Measurements from ENCODE around the gene NAV2. TPM values are rescaled to one million over a fixed set of nuclear protein-coding genes. Genes with fewer than 3 reads are reported as not detected.

Gene NAV2
- total and polyA plus RNA-seq, 2 experiments from 2014 or later: 26.0 to 45.0 TPM

GRCh38 chr11:19961225-19961624, 248.6 kb downstream of the NAV2 start (continued):
- no peak for TF ChIP-seq ZNF462 (CRISPR knock-in tag; IDR thresholded peaks at IDR 0.05)
- no peak for TF ChIP-seq EZH2 (IDR thresholded peaks at IDR 0.05; ENCODE audit: low read depth, unreplicated experiment)
- no peak for TF ChIP-seq STAT1 (IDR thresholded peaks at IDR 0.05; ENCODE audit: unreplicated experiment)

GRCh38 chr11:19962053-19962800, 249.6 kb downstream of the NAV2 start:
- no peaks in the 10 kb centered on the region for H3K27me3 ChIP-seq (ENCODE audit: insufficient read depth)
- Mint-ChIP-seq H3K4me1 (peaks cover 10% of the 10 kb centered on the region), H3K36me3 (ENCODE audit: low read depth) (peaks cover 31% of the 10 kb centered on the region), H3K27ac (no peak overlapping the region), H3K9me3 (no peaks in the 10 kb centered on the region), H3K27me3 (ENCODE audit: insufficient read depth, low read depth, poor library complexity) (peaks cover 2% of the 10 kb centered on the region), H3K4me3 (no peak overlapping the region)
- no peak overlapping the region for H3K4me2 ChIP-seq
- no peaks in the 10 kb centered on the region for H3K4me1 ChIP-seq (ENCODE audit: insufficient read depth)
- no peak overlapping the region for H2AFZ ChIP-seq
- ATAC-seq (no peak), DNase-seq (ENCODE audit: low spot score) (no peak)
- H4K20me1 ChIP-seq (replicated peaks; ENCODE audit: insufficient read depth): peaks cover 7% of the 10 kb centered on the region
- no peak overlapping the region for H3K4me3 ChIP-seq
- H3K27ac ChIP-seq (ENCODE audit: low read depth): no peak overlapping the region
- H3K36me3 ChIP-seq (ENCODE audit: insufficient read depth): no peaks in the 10 kb centered on the region
- TF ChIP-seq POLR2AphosphoS5 (IDR thresholded peaks at IDR 0.05; ENCODE audit: low read depth) (no peak), EZH2phosphoT487 (IDR thresholded peaks at IDR 0.05; ENCODE audit: unreplicated experiment) (no peak), ZNF114 (CRISPR knock-in tag; IDR thresholded peaks at IDR 0.05) (no peak), EZH2 (IDR thresholded peaks at IDR 0.05; ENCODE audit: low read depth, unreplicated experiment) (no peak), CREB1 (CRISPR knock-in tag; IDR thresholded peaks at IDR 0.05; ENCODE audit: low read depth) (no peak), ZNF331 (CRISPR knock-in tag; IDR thresholded peaks at IDR 0.05; ENCODE audit: low read depth) (no peak), REST (IDR thresholded peaks at IDR 0.05; ENCODE audit: unreplicated experiment) (no peak), CTCF (conservative IDR thresholded peaks at IDR 0.05; ENCODE audit: low read depth in 2 of 2) (no peak), ETS1 (IDR thresholded peaks at IDR 0.05) (no peak)
- no peaks in the 10 kb centered on the region for H3K79me2 ChIP-seq (replicated peaks; ENCODE audit: insufficient read depth)
- H3K9me2 ChIP-seq (ENCODE audit: insufficient read depth): 0 out of 2 replicates have a peak, but pooled peaks cover 3% of the 10 kb centered on the region
- H3F3A ChIP-seq (replicated peaks; ENCODE audit: low read depth): no peaks in the 10 kb centered on the region

Measured in GM23338 (cell line).